NCI-H2107 treated with DMSO at 0.1 percent for 48 hours (cell line): ENCODE results near the gene NEGR1.

Experiments
- DNase-seq: peaks from one replicate; lab custom pipeline; 2025; ENCODE audit not compliant: unreplicated experiment; lab: John Stamatoyannopoulos, UW

NEGR1 gene

GRCh38 chr1:72051538-72051937 is 230.8 kb downstream of the NEGR1 start:
- DNase-seq = no peak

- no peak for DNase-seq
These were observed 231.8 kb downstream of the NEGR1 start for GRCh38 chr1:72050551-72050950.

- DNase-seq = peak; percentile 1
These were observed 244.5 kb downstream of the NEGR1 start for GRCh38 chr1:72037745-72038343.

- no peak for DNase-seq
These were observed 247.5 kb downstream of the NEGR1 start for GRCh38 chr1:72034827-72035226.

- DNase-seq = no peak
These were observed 259.0 kb downstream of the NEGR1 start for GRCh38 chr1:72023063-72023930.

- no peak for DNase-seq
These were observed 263.8 kb downstream of the NEGR1 start for GRCh38 chr1:72018562-72018961.

GRCh38 chr1:72015006-72015405 is 267.3 kb downstream of the NEGR1 start:
- DNase-seq = no peak

- no peak for DNase-seq
These were observed 269.2 kb downstream of the NEGR1 start for GRCh38 chr1:72013161-72013560.

GRCh38 chr1:72011721-72012120 is 270.6 kb downstream of the NEGR1 start:
- DNase-seq = no peak

- DNase-seq = no peak
These were observed 272.3 kb downstream of the NEGR1 start for GRCh38 chr1:72010094-72010431.

- no peak for DNase-seq
These were observed 272.9 kb downstream of the NEGR1 start for GRCh38 chr1:72009173-72010093.

- DNase-seq = no peak
These were observed 275.0 kb downstream of the NEGR1 start for GRCh38 chr1:72007312-72007711.

GRCh38 chr1:72006092-72006491 is 276.2 kb downstream of the NEGR1 start:
- DNase-seq = no peak

- DNase-seq = no peak
These were observed 279.2 kb downstream of the NEGR1 start for GRCh38 chr1:72003092-72003491.

- DNase-seq = no peak
These were observed 281.5 kb downstream of the NEGR1 start for GRCh38 chr1:72000809-72001208.

- no peak for DNase-seq
These were observed 287.7 kb downstream of the NEGR1 start for GRCh38 chr1:71994646-71995045.

GRCh38 chr1:71987181-71987580 is 295.2 kb downstream of the NEGR1 start:
- DNase-seq = no peak

- DNase-seq = no peak
These were observed 296.2 kb downstream of the NEGR1 start for GRCh38 chr1:71986160-71986559.

GRCh38 chr1:71980556-71980955 is 301.8 kb downstream of the NEGR1 start:
- no peak for DNase-seq

- DNase-seq = no peak
These were observed 302.5 kb downstream of the NEGR1 start for GRCh38 chr1:71979882-71980281.

GRCh38 chr1:71967670-71968069 is 314.7 kb downstream of the NEGR1 start:
- no peak for DNase-seq

GRCh38 chr1:71964188-71964587 is 318.2 kb downstream of the NEGR1 start:
- DNase-seq = no peak
